OCI-LY1 (cell line): ENCODE measurements around the gene RNF168.

Experiments
- EZH2 ChIP-seq: fragments of 200-600 bp; sonication (generic), shearing (Covaris generic); IDR thresholded peaks from 2 replicates; pipeline ENCODE4 v1.8.0; 2017; ENCODE audit warnings: borderline replicate concordance, mixed run types, mild to moderate bottlenecking, antibody characterized with exemption, low read length, moderate library complexity, mixed read lengths
- TF ChIP-seq, protein P1 (sequence below): fragments of 200-600 bp; sonication (generic), shearing (Covaris generic); IDR thresholded peaks from 2 replicates; pipeline ENCODE4 v1.5.1; 2017; ENCODE audit warnings: mild to moderate bottlenecking, antibody characterized with exemption, low read length, moderate library complexity, mixed read lengths

DNA sequence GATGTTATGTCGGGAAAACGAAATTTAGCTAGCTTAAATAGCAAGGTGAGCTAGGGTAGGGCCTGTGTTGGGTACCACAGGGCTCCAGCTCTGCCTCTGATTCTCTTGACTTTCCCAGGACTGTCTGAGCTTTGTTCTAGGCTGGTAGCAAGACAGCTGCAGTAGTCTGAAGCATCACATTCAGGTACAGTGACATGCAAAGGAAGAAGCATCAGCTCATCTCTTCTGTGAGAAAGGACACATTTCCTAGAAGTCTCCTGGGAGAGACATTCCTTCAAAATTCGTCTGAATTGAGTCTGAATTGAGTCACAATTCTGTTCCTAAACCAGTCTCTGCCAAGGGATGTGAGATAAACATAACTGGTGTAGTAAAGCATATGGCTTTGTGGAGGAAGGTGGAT is 62.9 kb downstream of the RNF168 start:
- TF ChIP-seq, protein P1, sequence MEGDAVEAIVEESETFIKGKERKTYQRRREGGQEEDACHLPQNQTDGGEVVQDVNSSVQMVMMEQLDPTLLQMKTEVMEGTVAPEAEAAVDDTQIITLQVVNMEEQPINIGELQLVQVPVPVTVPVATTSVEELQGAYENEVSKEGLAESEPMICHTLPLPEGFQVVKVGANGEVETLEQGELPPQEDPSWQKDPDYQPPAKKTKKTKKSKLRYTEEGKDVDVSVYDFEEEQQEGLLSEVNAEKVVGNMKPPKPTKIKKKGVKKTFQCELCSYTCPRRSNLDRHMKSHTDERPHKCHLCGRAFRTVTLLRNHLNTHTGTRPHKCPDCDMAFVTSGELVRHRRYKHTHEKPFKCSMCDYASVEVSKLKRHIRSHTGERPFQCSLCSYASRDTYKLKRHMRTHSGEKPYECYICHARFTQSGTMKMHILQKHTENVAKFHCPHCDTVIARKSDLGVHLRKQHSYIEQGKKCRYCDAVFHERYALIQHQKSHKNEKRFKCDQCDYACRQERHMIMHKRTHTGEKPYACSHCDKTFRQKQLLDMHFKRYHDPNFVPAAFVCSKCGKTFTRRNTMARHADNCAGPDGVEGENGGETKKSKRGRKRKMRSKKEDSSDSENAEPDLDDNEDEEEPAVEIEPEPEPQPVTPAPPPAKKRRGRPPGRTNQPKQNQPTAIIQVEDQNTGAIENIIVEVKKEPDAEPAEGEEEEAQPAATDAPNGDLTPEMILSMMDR, result no peak
- TF ChIP-seq EZH2, result no peak
